Measurements from ENCODE around the gene WFDC1. TPM values are rescaled to one million over a fixed set of nuclear protein-coding genes. Genes with fewer than 3 reads are reported as not detected.

Gene WFDC1
- total and polyA plus RNA-seq, 2 donors (not counting 1 experiment from before 2014, with no cell fraction given) = 32.1 to 34.0 TPM

DNA sequence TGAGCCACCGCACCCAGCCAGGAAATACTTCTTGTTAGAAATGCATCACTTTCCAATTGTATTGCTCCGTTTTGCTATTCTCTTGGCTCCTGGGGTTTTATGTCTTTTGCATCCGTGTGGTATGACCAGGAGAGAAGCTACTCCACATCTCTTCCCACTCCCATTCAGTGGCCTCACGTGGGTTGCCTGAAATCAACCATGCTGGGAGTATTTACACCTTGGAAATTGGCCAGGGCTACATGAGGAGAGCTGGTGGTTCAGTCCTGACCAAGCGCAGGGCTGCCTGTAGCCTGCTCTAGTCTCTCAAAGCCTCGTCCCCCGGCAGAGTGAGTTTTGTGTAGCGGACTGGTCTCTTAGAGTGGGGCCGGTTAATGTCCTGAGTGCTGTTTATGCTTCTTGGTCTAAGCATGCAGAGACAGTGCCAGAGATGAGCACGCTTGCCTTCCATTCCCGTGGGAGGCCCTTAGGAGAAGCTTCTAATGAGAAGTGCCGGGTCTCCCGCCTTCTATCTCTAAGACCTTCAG is 3.8 kb downstream of the WFDC1 start:
- H3K4me1 ChIP-seq (ENCODE audit: control insufficient read depth, extremely low read depth, insufficient read depth, low read length) = peaks cover 5% of the 10 kb centered on the region

DNA sequence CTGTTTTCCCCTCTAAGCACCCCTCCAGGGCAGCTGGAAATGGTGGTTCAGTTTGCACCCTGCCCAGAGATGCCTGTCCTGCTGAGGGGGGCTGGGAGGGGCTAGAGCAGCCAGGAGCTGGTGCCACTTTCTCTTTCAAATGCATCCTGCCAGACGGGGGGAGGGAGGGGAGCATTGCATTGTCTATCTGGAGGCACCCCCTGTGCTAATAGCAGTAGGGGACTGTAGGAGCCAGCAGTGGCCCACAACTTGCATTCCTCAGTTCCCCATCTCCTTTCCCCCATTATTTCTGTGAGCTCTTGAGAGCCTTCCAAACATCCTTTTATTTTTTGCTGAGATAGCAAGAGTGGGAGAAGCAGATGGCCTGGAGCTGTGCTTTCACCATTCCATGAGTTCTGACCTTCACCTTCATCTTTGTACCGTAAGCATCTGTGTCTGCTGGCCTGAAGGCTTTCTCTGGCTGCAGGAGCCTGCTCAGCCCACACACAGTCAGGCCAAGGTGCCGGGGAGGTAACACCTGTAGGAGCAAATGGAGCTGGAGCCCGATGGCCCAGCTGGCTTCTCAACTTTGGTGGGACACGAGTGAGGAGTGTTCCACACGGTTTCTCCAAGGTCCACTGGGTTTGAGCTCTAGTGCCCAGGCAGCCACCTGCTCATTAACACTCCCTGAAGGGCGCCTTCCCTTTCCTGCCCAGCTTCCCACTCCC is 5.2 kb downstream of the WFDC1 start:
- no peak overlapping the region for H3K4me2 ChIP-seq (ENCODE audit: extremely low read depth, insufficient read depth, low read length)
- DNase-seq (ENCODE audit: low read depth in 2 of 2) = no peak
- no peak overlapping the region for H2AFZ ChIP-seq (ENCODE audit: low read length)
- H3K9ac ChIP-seq (ENCODE audit: insufficient read depth, low read length) = no peak overlapping the region
- H3K4me1 ChIP-seq (ENCODE audit: control insufficient read depth, extremely low read depth, insufficient read depth, low read length) = peaks cover 8% of the 10 kb centered on the region
- H3K9me3 ChIP-seq (ENCODE audit: control insufficient read depth, insufficient read depth, low read depth, low read length) = no peaks in the 10 kb centered on the region
- H3K4me3 ChIP-seq (replicated peaks in 1 of 4; ENCODE audit: control extremely low read depth in 1 of 4, insufficient read depth in 1 of 4, low read depth in 3 of 4, low read length in 4 of 4) = no peak overlapping the region
- no peaks in the 10 kb centered on the region for H3K36me3 ChIP-seq (ENCODE audit: control insufficient read depth, insufficient read depth, low read length)
- H4K20me1 ChIP-seq (ENCODE audit: control insufficient read depth, extremely low read depth, insufficient read depth, low read length) = no peaks in the 10 kb centered on the region
- no peak overlapping the region for H3K27ac ChIP-seq (ENCODE audit: insufficient read depth, low read length)
- TF ChIP-seq, protein P1, sequence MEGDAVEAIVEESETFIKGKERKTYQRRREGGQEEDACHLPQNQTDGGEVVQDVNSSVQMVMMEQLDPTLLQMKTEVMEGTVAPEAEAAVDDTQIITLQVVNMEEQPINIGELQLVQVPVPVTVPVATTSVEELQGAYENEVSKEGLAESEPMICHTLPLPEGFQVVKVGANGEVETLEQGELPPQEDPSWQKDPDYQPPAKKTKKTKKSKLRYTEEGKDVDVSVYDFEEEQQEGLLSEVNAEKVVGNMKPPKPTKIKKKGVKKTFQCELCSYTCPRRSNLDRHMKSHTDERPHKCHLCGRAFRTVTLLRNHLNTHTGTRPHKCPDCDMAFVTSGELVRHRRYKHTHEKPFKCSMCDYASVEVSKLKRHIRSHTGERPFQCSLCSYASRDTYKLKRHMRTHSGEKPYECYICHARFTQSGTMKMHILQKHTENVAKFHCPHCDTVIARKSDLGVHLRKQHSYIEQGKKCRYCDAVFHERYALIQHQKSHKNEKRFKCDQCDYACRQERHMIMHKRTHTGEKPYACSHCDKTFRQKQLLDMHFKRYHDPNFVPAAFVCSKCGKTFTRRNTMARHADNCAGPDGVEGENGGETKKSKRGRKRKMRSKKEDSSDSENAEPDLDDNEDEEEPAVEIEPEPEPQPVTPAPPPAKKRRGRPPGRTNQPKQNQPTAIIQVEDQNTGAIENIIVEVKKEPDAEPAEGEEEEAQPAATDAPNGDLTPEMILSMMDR (conservative IDR thresholded peaks at IDR 0.05 in 1 of 2, IDR thresholded peaks at IDR 0.05 in 1 of 2; ENCODE audit: low read depth in 1 of 2, low read length in 2 of 2) = no peak
- TF ChIP-seq EZH2 (IDR thresholded peaks at IDR 0.05; ENCODE audit: low read length, missing control alignments) = no peak
- no peaks in the 10 kb centered on the region for H3K79me2 ChIP-seq (ENCODE audit: control insufficient read depth, insufficient read depth, low read length)
- peaks cover 8% of the 10 kb centered on the region for H3K27me3 ChIP-seq (ENCODE audit: control insufficient read depth, insufficient read depth, low read length)

More for the DNA sequence above, 3.8 kb downstream of the WFDC1 start:
- Histone ChIP-seq H3K4me3 (replicated peaks in 1 of 4; ENCODE audit: control extremely low read depth in 1 of 4, insufficient read depth in 1 of 4, low read depth in 3 of 4, low read length in 4 of 4) (no peak overlapping the region), H3K4me2 (ENCODE audit: extremely low read depth, insufficient read depth, low read length) (no peak overlapping the region), H3K27ac (ENCODE audit: insufficient read depth, low read length) (no peak overlapping the region), H3K27me3 (ENCODE audit: control insufficient read depth, insufficient read depth, low read length) (peaks cover 8% of the 10 kb centered on the region), H3K9me3 (ENCODE audit: control insufficient read depth, insufficient read depth, low read depth, low read length) (no peaks in the 10 kb centered on the region), H3K36me3 (ENCODE audit: control insufficient read depth, insufficient read depth, low read length) (no peaks in the 10 kb centered on the region), H2AFZ (ENCODE audit: low read length) (no peak overlapping the region), H3K9ac (ENCODE audit: insufficient read depth, low read length) (no peak overlapping the region), H3K79me2 (ENCODE audit: control insufficient read depth, insufficient read depth, low read length) (no peaks in the 10 kb centered on the region), H4K20me1 (ENCODE audit: control insufficient read depth, extremely low read depth, insufficient read depth, low read length) (no peaks in the 10 kb centered on the region)
- no peak for DNase-seq (ENCODE audit: low read depth in 2 of 2)
- TF ChIP-seq, protein P1 (conservative IDR thresholded peaks at IDR 0.05 in 1 of 2, IDR thresholded peaks at IDR 0.05 in 1 of 2; ENCODE audit: low read depth in 1 of 2, low read length in 2 of 2) = no peak
- TF ChIP-seq EZH2 (IDR thresholded peaks at IDR 0.05; ENCODE audit: low read length, missing control alignments) = no peak

DNA sequence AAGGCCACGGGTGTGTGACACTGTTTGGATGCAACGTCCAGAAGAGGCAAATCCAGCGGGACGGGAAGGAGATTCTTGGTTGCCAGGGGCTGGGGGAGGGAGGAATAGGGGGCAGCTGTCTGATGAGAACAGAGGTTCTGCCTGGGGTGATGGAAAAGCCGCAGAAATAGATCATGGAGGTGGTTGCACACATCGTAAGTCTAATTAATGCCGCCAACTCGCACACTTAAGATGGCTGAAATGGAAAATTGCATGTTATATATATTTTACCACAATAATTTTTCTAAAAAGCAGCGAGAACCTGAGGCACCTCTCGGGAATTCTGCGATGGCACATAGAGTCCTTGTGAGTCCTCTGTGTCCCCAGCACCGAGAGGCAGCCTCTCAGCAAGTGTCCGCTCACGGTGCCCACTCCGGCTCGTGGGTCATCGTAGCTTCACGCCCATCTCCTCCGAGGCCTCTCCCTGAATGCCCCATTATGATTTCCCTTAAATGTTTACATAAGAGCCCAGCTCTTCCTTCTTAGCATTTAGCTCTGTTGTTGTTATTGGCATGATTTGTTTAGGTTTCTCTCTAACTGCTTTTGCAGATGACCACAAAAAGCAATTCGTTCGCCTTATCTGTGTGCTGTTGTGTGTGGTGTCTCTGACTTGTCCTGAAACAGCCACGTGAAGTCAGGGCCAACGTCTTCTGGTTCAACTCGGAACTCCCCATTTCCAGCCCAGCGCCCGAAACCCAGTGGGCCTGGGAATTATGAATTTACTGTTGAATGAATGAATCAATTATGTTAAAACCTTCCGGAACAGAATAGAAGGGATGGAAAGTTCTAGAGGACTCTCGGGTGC is 7.7 kb downstream of the WFDC1 start:
- no peak overlapping the region for H2AFZ ChIP-seq (ENCODE audit: low read length)
- TF ChIP-seq, protein P1 (conservative IDR thresholded peaks at IDR 0.05 in 1 of 2, IDR thresholded peaks at IDR 0.05 in 1 of 2; ENCODE audit: low read depth in 1 of 2, low read length in 2 of 2) = no peak
- no peak for TF ChIP-seq EZH2 (IDR thresholded peaks at IDR 0.05; ENCODE audit: low read length, missing control alignments)
- no peaks in the 10 kb centered on the region for H3K79me2 ChIP-seq (ENCODE audit: control insufficient read depth, insufficient read depth, low read length)
- peak overlapping the region; percentile 13 for H3K27ac ChIP-seq (ENCODE audit: insufficient read depth, low read length)
- no peaks in the 10 kb centered on the region for H4K20me1 ChIP-seq (ENCODE audit: control insufficient read depth, extremely low read depth, insufficient read depth, low read length)
- H3K4me3 ChIP-seq (replicated peaks in 1 of 4; ENCODE audit: control extremely low read depth in 1 of 4, insufficient read depth in 1 of 4, low read depth in 3 of 4, low read length in 4 of 4) = no peak overlapping the region
- no peak overlapping the region for H3K4me2 ChIP-seq (ENCODE audit: extremely low read depth, insufficient read depth, low read length)
- H3K36me3 ChIP-seq (ENCODE audit: control insufficient read depth, insufficient read depth, low read length) = no peaks in the 10 kb centered on the region
- peaks cover 3% of the 10 kb centered on the region for H3K4me1 ChIP-seq (ENCODE audit: control insufficient read depth, extremely low read depth, insufficient read depth, low read length)
- no peak overlapping the region for H3K9ac ChIP-seq (ENCODE audit: insufficient read depth, low read length)
- peak; percentile 19 to 31 for DNase-seq (ENCODE audit: low read depth in 2 of 2)
- peaks cover 2% of the 10 kb centered on the region for H3K27me3 ChIP-seq (ENCODE audit: control insufficient read depth, insufficient read depth, low read length)
- H3K9me3 ChIP-seq (ENCODE audit: control insufficient read depth, insufficient read depth, low read depth, low read length) = no peaks in the 10 kb centered on the region
